Smooth muscle cell (in vitro differentiated cells): ENCODE data around the gene GULP1. TPM values are rescaled to one million over a fixed set of nuclear protein-coding genes. Genes with fewer than 3 reads are reported as not detected.

Experiments used
- DNase-seq: peaks from one replicate; lab custom pipeline; 2025; ENCODE audit not compliant: unreplicated experiment; lab: John Stamatoyannopoulos, UW
- H2AFZ ChIP-seq: fragments of 200-600 bp; sonication (generic); 2 replicates; pipeline ENCODE4 v1.6.0; 2016; ENCODE audit warnings: antibody characterized with exemption, low read depth, mild to moderate bottlenecking
- H3F3A ChIP-seq: fragments of 200-600 bp; sonication (generic); 2 replicates; pipeline ENCODE4 v1.6.0; 2017; ENCODE audit warnings: antibody characterized with exemption, low read depth
- H3K27ac ChIP-seq: fragments of 200-600 bp; sonication (generic); 2 replicates; pipeline ENCODE4 v1.5.1; 2016; ENCODE audit warnings: low read depth, mild to moderate bottlenecking
- H3K27me3 ChIP-seq: fragments of 200-600 bp; sonication (generic); 2 replicates; pipeline ENCODE4 v1.6.1; 2016; ENCODE audit warnings: low read depth, mild to moderate bottlenecking
- H3K36me3 ChIP-seq: fragments of 200-600 bp; sonication (generic); 2 replicates; pipeline ENCODE4 v1.5.1; 2016; ENCODE audit warnings: low read depth
- H3K4me1 ChIP-seq: fragments of 200-600 bp; sonication (generic); 2 replicates; pipeline ENCODE4 v1.5.1; 2016; ENCODE audit warnings: low read depth
- H3K4me2 ChIP-seq: fragments of 200-600 bp; sonication (generic); 2 replicates; pipeline ENCODE4 v1.6.0; 2016; ENCODE audit warnings: mild to moderate bottlenecking
- H3K4me3 ChIP-seq: fragments of 200-600 bp; sonication (generic); 2 replicates; pipeline ENCODE4 v1.5.1; 2016; ENCODE audit warnings: mild to moderate bottlenecking
- H3K79me2 ChIP-seq: fragments of 200-600 bp; sonication (generic); 2 replicates; pipeline ENCODE4 v1.6.0; 2016; ENCODE audit warnings: low read depth, mild to moderate bottlenecking
- H3K9ac ChIP-seq: fragments of 200-600 bp; sonication (generic); 2 replicates; pipeline ENCODE4 v1.6.0; 2016; ENCODE audit warnings: low read depth
- H3K9me3 ChIP-seq: fragments of 200-600 bp; sonication (generic); replicated peaks from 2 replicates; pipeline ENCODE4 v1.5.1; 2016; ENCODE audit warnings: low read depth
- H4K20me1 ChIP-seq: fragments of 200-600 bp; sonication (generic); 2 replicates; pipeline ENCODE4 v1.6.0; 2016; ENCODE audit warnings: low read depth
- WGBS: methylation state at CpG from one replicate; pipeline ENCODE4 v1.1.7; 2016; ENCODE audit warnings: low lambda C conversion rate; 5-methylcytosine and 5-hydroxymethylcytosine counted together
- polyA plus RNA-seq: library from polyadenylated mRNA; unstranded; fragments of >200 nt; fragmentation: Nextera tagmentation; extraction: Ambion mirVana; gene quantifications from 2 replicates; pipeline ENCODE4 v1.2.1, GENCODE V29; 2016
- total RNA-seq: library from RNA; depleted of rRNA; stranded (reverse); fragments of >200 nt; gene quantifications from 2 replicates; pipeline ENCODE4 v1.2.3, GENCODE V29; 2014
- TF ChIP-seq, protein P1 (sequence below): fragments of 200-600 bp; sonication (generic); IDR thresholded peaks from 2 replicates; pipeline ENCODE4 v1.5.1; 2017; ENCODE audit warnings: borderline replicate concordance, mild to moderate bottlenecking, antibody characterized with exemption; ENCODE audit not compliant: insufficient read depth, poor library complexity, severe bottlenecking

Gene GULP1
- total and polyA plus RNA-seq, 2 experiments from 2014 or later, result 40.2 to 115 TPM

DNA sequence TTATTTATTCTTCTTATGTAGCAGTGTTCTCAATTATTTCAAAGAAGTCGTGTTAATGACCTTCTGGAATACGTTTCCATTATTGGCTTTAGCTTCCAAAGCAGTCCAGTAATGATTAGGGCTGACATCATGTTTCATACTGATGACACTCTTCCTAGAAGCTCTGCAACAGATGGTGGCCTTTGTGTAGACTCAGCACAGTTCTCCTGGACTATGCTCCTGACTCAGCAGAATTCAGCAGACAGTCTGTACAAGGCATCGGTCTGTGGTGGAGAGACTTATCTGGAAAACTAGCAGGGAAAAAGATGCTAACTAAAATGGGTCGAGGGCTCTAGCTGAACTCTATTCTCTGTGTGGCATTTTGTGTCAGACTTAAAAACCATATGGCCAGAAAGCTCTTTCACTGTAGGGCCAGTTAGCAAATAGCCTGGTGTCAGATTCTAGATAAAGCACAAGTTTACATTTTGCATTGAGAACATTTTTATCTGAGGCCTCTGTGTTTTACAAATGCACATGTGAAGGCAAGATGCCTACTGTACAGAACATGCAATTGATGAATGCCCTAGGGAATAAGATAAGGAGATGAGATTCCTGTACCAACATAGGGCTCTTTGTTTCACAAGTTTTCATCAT is 35.1 kb downstream of the GULP1 start:
- Histone ChIP-seq H3K9ac (peak overlapping the region; percentile 27), H3K27ac (peak overlapping the region; percentile 80), H3K4me2 (peak overlapping the region; percentile 58)

DNA sequence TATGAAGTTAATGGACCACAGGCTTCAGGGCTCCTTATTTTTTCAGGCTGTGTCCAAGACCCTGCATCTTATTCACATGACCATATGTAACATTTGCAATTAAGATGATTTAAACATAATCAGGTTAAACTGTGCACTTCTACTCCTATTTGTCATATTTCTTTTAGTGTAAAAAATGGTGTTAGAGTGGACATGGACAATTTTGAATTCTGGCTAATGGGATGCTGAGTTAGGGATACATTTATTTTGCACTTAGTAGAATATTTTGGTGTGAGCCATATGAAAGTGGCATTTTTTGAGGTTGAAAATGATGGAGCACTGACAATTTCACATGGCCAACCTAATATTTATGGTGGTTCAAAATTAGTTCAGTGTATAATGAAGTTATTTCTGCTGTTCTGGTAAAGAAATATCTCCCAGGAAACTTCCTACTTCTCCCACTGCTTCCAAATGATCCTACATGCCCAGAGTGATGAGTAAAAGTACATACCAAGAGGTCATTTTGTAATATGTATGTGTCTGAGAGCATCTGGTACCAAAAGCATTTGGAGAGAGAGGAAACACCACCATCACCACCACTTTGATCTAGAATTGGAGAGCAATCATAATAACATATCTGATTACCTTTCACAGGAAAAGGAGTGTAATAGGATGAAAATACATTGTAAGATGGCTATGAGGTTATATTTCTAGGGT is 36.0 kb downstream of the GULP1 start:
- no peaks in the 10 kb centered on the region for H3K36me3 ChIP-seq
- H3K79me2 ChIP-seq, result peaks cover 84% of the 10 kb centered on the region
- peaks cover 55% of the 10 kb centered on the region for H3K4me1 ChIP-seq
- H3K4me2 ChIP-seq, result peak overlapping the region; percentile 58
- no peak overlapping the region for H2AFZ ChIP-seq
- H3K27ac ChIP-seq, result peak overlapping the region; percentile 80
- DNase-seq, result no peak
- no peaks in the 10 kb centered on the region for H3K9me3 ChIP-seq
- peaks cover 18% of the 10 kb centered on the region for H3F3A ChIP-seq
- H3K9ac ChIP-seq, result peak overlapping the region; percentile 0
- TF ChIP-seq, protein P1, sequence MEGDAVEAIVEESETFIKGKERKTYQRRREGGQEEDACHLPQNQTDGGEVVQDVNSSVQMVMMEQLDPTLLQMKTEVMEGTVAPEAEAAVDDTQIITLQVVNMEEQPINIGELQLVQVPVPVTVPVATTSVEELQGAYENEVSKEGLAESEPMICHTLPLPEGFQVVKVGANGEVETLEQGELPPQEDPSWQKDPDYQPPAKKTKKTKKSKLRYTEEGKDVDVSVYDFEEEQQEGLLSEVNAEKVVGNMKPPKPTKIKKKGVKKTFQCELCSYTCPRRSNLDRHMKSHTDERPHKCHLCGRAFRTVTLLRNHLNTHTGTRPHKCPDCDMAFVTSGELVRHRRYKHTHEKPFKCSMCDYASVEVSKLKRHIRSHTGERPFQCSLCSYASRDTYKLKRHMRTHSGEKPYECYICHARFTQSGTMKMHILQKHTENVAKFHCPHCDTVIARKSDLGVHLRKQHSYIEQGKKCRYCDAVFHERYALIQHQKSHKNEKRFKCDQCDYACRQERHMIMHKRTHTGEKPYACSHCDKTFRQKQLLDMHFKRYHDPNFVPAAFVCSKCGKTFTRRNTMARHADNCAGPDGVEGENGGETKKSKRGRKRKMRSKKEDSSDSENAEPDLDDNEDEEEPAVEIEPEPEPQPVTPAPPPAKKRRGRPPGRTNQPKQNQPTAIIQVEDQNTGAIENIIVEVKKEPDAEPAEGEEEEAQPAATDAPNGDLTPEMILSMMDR, result no peak
- H3K27me3 ChIP-seq, result no peaks in the 10 kb centered on the region
- no peak overlapping the region for H3K4me3 ChIP-seq
- peaks cover 15% of the 10 kb centered on the region for H4K20me1 ChIP-seq

More for the DNA sequence above, 35.1 kb downstream of the GULP1 start:
- no peak for DNase-seq
- no peak overlapping the region for H2AFZ ChIP-seq
- 16% methylated on average over 4 of the region's 4 CpGs for WGBS
- H3K4me1 ChIP-seq, result peaks cover 62% of the 10 kb centered on the region
- TF ChIP-seq, protein P1, result no peak
- H3F3A ChIP-seq, result peaks cover 23% of the 10 kb centered on the region
- H3K4me3 ChIP-seq, result no peak overlapping the region
- peaks cover 86% of the 10 kb centered on the region for H3K79me2 ChIP-seq
- no peaks in the 10 kb centered on the region for H3K36me3 ChIP-seq
- H4K20me1 ChIP-seq, result peaks cover 9% of the 10 kb centered on the region
- H3K9me3 ChIP-seq, result no peaks in the 10 kb centered on the region
- no peaks in the 10 kb centered on the region for H3K27me3 ChIP-seq

DNA sequence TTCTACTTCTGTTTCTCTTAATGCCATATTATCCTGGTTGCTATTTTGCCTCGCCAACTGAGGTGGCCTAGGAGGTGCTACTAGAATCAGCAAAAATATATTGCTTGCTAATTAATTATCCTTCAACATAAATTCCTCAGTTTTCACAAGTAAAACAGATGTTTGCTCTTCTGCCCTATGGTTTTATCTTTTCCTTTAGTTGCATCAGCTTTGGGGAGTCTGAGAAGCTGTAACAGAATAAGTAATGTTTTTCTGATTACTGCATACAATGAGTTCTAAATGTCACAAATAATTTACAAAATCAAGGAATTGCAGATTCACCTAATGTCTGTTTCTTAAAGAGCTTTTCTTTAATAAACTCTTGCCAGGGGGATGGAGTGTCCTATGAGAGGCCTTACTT is 36.7 kb downstream of the GULP1 start:
- TF ChIP-seq, protein P1, result no peak
- Histone ChIP-seq H3K4me1 (peaks cover 51% of the 10 kb centered on the region), H3K27ac (no peak overlapping the region), H3K27me3 (no peaks in the 10 kb centered on the region), H3K9me3 (no peaks in the 10 kb centered on the region), H3K4me3 (no peak overlapping the region), H3K79me2 (peaks cover 84% of the 10 kb centered on the region), H3F3A (peaks cover 15% of the 10 kb centered on the region), H2AFZ (no peak overlapping the region), H3K9ac (no peak overlapping the region), H3K36me3 (no peaks in the 10 kb centered on the region), H3K4me2 (peak overlapping the region; percentile 58), H4K20me1 (peaks cover 19% of the 10 kb centered on the region)
- DNase-seq, result no peak
- whole genome bisulfite sequencing, result 97% methylated on average over 1 of the region's 1 CpG
